Measurements from ENCODE around the gene FOXO3.
"Not testable (repeated sequence)": the region's sequence is repeated elsewhere in the genome, so short reads cannot be mapped to it uniquely, and the experiment has no call there.

FOXO3 gene

DNA sequence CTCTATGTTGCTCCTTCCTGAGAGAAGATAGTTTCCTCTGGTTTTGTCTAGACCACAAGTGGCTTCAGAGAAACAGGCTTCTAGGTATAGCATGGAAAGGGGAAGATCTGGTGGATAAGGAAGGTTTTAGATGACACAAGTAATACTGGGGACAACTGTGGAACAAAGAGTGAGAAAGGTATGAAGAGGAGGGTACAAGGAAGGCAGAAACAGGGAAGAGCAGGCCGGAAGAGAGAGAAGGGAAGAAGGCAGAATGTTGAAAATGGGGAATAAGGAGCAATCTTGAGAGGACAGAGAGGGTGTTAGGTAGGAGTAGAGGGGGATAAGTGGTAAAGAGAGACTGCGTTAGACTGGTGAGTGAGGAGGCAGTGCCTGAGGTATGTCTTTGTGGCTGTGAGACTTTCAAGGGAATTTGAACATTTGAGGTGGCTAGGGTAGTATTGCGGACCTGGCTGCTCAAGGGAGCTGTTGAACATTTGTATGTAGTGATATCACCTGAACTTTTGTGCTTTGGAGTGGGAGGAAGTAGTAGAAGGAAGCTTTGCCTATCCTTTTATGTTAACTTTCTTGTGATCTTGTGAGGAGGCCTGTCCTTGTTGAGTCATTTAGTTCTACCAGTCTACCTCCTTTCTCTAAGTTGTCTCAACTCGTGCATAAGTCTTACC, 69.5 kb downstream of the FOXO3 start:
- DNase-seq (ENCODE audit: low read depth): no peak

DNA sequence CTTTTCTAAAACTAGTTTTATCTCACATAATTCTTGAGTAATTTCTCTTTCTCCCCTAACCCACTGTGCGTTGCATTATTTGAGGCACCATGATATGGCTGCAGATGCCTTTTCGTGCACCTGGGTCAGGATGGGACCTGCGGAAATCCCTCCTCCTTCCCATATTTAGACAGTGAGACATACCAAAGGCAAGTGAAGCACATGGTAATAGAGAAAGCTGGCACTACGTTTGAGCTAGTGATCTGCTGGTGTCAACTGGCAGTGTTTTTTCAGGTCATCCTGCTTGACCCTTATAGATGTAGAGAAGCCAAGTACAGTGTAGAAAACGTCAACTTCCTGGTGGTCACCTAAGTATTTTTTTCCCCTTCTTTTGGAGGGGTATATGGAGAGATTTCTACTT, 71.7 kb downstream of the FOXO3 start:
- DNase-seq (ENCODE audit: low read depth): no peak

DNA sequence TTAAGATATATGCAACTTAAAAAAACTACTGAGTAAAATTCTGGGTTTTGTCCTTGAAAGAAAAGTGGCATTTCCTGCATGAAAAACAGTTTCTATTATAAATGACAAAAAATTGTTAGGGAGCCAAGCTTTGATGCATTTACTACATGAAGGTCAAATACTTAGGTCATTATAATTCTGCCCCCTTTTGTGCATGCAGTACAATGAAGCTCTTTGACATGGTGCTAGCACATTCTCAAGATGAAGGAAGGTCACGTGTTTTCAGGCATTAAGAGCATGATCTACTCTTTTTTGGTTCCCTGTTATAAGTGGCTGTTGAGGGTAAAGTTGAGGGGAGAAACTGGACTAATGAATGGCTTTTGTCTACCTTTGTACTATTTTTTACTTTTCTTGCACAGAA, 72.7 kb downstream of the FOXO3 start:
- DNase-seq (ENCODE audit: low read depth): no peak

DNA sequence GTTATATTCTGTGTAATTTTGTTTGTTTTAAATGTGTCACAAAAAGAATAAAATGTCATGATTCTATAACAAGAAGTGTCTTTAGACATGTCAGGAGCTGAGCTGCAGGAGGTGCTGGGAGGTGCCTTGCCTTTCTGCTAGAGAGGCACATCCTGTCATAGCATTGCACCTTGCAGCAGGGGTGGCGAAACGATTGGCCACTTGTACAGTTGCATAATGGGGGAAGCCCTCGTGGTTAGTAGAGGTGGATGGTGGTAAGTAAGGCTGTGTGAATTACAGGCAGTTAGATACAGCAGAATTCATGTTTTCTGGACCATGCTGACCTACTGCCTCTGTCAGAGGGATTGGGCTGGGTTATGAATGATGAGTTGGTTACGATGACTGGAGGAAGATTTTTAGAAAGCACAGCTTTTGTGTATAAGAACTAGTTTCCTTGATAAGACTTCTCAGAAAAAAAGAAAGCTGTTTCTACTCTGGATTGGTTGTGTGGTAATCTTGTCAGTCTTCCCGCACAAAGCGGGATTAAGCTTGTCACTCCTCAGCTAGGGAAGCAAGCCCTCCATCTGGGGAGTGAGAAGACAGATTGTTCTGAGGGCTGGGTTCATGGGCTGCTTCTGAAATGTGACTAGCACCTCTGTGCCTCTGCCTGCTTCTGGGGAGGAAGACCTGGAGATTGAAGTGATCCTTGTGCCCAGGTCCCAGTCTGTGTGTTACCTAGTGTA, 74.9 kb downstream of the FOXO3 start:
- DNase-seq (ENCODE audit: low read depth): peak; percentile 16

DNA sequence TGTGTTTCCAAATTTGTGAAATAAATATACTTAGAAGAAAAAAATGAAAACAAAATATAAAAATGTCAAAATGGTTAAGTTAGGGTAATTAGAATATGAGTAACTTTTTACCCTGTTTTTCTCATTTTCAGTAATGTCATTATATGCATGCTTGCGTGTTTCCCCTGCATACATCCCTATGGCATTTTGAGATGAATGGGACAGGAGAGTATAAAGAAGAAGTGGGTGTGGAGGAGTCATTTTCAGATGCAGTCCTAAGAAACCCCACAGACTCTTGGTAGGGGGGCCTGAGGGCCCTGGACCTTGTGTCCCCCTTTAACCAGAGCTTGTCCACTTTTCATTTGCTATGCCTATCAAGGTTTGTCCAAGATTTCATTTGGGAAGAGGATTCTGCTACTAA, 77.2 kb downstream of the FOXO3 start:
- no peak for DNase-seq (ENCODE audit: low read depth)

DNA sequence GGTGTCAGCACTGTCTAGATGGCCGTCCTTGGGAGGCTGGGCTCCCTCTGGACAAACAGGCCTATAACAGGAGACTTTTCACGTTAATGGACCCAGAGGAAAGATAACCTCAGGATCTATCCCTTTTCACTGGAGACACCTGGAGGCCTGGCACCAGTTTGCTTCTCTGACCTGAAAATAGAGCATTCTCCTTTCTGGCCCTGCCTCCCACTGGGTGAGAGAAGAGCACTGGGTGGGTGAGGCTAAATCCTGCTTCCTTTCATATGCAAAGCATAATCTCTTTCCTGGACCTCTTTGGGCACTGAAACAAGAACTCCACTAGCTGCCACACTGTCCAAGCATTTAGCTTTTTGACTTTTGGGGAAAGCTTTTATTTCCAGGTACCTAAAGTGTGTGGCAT, 78.3 kb downstream of the FOXO3 start:
- DNase-seq (ENCODE audit: low read depth): no peak

DNA sequence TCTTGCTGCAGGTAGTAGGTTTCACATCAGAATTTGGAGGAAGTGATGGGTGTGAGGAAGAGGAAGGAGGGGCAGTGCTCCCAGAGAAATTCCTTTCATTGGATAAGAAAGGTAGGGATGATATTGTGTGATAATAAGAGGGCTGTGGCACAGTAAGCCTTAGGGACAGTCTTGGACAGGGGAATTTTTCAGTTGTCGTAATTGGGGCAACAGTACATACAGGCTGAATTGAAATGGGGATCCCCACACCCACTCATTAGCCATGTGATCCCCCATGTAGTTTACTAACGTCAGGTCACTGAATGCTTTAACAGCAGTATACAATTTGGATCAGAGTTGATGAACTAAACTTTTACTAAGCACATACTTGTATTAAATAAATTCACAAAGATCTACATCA, 79.4 kb downstream of the FOXO3 start:
- no peak for DNase-seq (ENCODE audit: low read depth)

DNA sequence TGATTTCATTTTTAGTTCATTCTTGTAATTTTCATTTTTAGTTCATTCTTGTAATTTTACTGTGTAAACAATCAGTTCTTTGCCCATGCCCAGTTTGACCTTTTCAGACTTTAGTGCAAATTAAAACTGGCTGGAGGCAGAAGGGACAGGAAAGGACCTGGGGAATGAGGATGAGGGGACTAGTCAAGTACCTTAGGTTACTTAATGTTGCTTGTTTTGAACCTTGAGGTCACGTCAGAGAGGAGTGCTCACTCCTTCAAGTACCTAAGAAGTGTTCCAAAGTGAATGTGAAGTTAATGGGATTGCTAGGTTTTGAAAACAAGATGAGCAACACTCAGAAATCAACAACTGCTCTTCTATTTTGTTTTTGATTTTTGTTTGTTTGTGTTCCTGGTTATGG, 82.5 kb downstream of the FOXO3 start:
- no peak for DNase-seq (ENCODE audit: low read depth)

DNA sequence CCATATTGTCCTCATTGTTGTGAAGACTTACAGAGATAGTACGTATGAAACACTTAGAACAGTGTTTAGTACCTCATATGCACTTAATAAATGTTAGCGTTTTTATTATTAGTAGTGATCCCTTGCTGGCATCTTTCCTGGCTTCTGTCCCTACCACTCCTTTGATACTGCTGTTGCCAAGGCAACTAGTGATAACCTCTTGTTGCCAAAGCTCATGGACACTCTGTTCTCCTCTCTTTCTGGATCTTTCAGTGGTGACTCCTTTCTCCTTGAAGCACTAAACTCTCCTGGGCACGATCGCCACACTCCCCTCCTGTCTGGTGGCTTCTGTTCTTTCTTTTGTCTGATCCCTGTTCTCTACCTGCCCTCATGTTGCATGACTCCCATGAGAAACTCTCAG, 83.5 kb downstream of the FOXO3 start:
- no peak for DNase-seq (ENCODE audit: low read depth)

DNA sequence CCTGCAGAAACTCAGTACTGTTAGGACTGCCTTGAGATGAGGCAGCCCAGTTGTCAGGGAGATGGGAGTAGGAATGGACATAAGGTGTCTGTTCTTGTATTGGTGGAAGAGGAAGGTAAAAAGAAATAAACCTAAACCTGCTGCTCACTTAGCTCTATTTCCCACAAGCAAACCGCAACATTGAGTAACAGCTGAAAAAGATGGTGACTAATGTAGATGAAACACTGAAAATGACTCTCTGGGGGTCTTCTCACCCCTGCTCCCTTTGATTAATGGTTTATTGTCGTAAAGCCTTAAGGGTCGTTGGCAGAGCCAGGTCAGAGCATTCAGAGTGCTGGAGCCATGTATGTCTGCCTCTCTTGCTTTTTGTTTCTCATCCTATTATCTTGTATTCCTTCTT, 87.5 kb downstream of the FOXO3 start:
- DNase-seq (ENCODE audit: low read depth): no peak

DNA sequence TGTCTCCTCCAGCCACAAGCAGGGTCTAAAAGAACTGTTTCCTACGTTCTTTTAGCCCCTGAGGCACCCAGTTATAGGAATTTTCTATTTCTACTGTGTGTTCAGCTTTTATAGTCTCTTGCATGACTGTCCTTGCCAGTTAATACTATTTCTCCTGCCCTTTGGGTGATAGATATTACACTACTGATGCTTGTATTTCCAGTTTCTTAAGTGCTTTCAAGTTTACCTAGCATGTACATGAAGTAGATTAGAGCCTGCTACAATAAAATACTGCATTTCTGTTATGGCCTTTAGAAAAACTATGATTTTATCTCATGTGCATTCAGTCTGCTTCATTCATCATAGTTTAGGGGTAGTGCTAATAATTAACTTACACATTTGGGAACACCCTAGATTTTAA, 89.6 kb downstream of the FOXO3 start:
- no peak for DNase-seq (ENCODE audit: low read depth)

DNA sequence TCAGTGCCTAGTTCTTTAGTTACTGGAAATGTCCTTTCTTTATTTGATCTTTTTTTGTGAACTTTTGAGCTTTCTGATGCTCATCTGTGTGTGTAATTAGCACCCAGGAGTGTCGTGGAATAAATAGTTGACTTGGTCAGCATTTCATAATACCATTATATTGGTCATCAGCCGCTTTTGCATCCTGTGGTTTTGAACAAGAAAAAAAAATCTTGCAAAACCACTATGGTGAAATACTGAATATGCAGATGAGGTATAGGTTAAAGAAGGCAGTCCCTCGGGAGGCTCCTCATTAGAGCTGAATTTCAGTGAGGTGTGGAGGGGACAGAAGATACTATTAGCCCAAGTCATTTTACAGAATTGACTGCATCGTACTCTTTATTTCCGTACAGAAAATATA, 90.1 kb downstream of the FOXO3 start:
- no peak for DNase-seq (ENCODE audit: low read depth)

DNA sequence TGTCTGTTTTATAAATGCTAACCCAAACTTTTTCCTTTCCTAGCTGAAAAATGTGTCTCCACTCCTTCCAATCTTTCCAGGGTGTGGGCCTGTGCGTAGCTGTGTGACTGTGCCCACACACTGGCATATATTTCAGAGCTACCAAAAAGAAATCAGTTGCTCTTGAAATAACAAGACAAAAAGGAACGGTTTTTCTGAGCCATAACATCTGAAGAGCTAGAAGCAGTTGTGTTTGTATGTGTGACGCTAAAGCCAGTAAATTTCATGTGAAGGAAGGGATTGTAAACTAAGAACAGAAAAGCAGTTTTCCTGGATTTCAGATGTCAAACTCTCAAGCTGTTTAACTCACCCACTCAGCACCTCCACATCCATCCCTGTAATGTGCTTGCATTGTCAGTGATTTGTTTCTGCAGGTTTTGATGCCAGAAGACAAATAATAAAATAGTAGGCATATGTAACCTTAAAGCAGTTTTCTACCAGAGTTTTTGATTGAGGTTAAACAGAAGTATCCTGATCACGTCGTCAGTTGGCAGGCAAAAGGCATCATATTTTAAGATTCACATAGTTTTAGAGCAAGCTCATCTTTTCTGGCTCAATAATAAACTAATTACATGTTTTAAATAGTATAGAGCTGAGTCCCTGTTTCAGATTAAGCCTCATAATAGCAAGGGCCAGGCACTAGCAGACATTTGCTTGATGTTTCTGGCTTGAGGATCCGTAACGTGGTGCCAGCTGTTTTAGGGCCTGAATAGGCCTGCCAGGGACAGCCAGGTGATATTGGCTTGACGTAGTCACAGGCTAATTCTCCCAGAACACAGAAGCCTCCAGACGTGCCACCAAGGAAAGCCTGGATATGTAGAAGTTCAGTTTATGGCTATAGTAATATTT, 90.9 kb downstream of the FOXO3 start:
- DNase-seq (ENCODE audit: low read depth): no peak

DNA sequence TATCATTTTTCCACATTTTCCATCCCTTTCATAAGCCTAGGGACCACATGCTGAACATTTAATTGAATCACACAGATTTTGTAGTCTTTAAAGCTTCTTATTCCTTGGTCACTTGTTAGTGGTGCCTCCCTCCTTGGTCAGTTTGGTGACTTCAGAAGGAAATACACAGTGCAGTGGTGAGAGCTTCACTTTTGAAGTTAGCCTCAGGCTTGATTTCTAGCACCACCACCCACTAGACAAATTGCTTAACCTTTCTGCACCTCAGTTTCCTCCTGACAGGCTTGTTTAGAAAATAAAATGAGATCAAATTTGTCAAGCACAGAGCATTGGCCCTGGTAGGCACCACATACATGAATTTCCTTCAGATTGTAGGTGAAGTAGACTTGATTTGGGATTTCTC, 91.7 kb downstream of the FOXO3 start:
- no peak for DNase-seq (ENCODE audit: low read depth)

DNA sequence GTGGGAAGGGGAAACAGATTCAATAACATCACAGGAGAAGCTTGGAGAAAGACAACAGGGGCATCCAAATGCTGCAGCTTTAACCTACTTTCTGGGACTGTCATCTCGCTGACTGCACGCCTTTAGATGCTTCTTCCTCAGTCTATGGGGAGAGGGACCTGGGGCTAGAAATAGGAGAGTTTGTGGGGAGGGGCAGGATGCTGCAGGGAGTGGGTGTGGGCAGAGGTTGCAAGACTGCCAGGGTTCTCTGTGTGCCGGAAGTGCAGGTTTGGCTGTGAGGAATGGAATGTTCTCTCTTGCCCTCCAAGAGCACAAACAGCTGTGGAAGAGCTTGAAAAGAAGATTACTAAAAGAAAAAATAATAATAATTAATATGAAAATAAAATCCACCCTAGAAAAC, 93.2 kb downstream of the FOXO3 start:
- no peak for DNase-seq (ENCODE audit: low read depth)

DNA sequence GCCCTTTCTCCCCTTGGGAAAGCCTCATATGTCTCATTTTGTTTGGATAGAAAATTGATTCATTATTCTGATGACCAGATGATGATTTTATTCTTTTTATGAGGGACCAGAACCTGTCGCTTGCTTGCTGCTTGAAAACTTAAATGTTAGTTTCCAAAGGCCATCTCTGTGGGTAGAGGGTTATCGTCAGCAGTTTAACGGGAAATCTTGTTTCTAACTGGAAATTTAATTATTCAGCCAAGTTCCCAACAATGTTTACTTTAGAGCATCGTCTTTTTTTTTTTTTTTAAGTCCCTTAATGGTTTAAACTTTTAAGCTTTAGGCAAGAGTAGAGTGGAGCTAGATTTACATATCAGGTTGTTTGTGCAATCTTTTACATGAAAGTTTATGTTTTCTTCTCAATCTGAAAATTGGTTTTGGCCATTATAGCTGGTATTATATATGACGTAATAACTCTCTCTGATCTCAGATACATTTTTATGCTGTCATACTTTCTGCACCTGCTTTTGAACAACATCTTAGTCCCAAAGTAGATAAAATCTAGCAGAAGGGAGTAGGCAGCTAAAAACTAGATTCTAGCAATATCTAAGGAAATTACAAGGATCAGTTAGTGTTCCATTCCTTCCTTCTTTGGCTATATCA, 93.9 kb downstream of the FOXO3 start:
- no peak for DNase-seq (ENCODE audit: low read depth)

DNA sequence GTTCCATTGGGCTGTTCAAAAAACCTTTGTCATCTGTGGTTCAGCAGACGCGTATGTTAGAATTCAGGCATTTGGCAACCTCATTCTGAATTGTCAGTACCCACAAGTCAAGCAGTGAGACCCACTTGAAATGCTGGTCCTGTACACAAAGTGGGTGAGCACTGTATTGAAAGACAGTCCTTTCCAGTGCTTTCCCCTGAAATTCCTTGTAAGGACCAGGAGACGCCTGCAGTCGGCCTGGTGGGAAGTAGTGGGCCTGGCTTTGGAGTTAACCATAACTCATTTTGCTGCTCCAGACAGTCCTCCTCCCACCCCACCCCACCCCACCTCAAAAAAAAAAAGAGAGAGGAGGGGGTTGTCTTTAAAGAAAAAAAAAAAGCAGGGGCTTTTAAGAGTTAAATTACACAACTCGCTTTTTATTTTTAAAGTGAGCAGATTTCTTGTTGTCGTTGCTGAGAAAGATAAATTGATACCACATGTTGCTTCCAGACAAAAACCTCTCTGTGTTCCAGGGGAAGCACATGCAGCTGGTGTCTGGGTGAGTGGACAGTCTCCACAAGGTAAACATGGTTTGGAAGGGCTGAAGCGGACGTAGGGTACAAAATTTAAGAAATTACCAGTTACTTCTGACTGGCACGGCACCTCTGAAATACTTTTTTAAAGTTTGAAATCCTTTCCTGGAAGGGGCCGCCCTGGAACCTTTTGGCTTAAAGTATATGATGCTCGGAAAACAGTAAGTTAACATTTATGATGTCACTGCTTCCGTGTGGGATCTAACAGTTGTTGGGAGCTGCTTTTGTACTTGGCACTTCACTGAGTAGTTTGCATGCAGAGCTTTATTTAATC, 95.3 kb downstream of the FOXO3 start:
- no peak for DNase-seq (ENCODE audit: low read depth)

DNA sequence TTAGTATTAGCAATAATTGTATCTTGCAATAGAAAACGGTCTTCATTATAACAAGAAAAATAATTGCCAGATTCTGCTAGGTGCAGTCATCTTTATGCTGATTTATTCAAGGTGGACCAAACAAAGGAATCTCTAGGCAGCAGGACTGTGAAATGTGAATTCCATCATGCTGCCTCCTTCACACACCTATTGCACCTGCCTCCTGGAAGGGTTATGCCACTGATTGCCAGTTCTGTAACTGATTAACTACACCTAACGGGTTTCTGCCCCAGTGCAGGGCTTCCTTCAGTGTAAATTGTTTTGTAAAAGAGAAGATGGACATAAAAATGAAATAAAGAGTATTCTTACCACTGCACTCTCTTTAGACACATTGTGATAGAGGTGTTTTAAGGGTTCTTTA, 96.1 kb downstream of the FOXO3 start:
- DNase-seq (ENCODE audit: low read depth): no peak

DNA sequence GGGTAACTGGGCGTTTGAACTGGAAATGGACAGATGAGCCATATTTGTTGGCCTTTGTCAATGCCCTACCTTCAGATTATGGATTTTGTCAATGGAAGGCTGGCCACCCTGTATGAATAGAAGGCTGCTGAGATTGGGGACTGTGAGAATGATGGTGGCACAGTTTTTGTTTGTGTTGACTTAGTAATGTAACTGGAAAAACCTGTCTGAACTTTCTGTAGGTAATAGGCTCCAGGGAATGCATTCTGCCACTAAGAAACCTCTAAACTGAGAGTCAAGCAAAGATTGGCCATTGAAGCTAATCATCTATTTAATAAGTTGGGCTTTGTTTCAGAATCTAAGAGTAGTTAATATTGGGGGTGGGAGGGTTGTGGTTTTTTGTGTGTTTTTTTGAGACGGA, 97.5 kb downstream of the FOXO3 start:
- DNase-seq (ENCODE audit: low read depth): no peak

DNA sequence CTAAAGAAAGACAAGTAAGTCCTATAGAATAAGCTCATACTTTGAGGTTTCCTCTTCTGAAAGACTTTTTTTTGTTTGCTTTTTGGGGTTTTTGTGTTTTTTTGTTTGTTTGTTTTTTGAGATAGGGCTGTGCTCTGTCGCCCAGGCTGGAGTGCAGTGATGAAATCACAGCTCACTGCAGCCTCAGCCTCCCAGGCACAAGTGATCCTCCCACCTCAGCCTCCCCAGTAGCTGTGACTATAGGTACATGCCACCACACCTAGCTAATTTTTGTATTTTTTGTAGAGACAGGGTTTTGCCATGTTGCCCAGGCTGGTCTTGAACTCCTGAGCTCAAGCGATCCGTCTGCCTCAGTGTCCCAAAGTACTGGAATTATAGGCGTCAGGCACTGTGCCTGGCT, 98.1 kb downstream of the FOXO3 start:
- not testable (repeated sequence) for DNase-seq (ENCODE audit: low read depth)

DNA sequence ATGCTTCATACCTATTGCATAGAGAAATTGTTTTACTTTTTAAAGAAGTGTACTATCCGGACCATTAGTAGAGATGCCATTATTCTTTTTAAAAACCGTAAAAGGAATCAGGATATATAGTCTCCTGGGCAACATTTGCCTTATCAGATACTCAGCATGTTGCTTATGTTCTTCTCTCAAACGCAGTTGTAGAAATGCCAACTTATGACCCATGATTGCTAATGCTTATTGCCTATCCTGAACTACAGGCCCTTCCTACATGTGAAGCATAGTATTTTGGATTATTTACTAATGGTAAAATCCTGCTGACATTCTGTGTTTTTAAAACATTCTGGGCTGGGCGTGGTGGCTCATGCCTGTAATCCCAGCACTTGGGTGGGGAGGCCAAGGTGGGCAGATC, 99.5 kb downstream of the FOXO3 start:
- no peak for DNase-seq (ENCODE audit: low read depth)

DNA sequence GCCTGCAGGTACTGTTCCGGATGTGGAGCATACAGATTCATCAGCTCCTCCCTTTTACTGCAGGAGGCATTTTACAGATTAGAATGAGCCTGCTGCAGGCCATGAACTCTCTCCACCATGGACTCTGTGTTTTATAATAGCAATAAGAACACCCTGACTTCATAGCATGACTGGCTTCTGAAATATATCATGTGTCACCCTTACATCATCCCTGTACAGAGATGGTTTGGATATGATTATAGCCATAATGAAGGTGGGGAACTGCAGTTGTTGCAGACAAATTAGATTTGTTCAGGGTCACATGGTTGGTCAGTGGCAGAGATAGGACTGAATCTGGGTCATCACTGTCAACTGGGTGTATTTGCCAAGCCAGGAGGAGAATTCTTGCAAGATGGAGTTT, 100.7 kb downstream of the FOXO3 start:
- no peak for DNase-seq (ENCODE audit: low read depth)

Measured in stimulated activated CD8-positive, alpha-beta memory T cell treated with anti-CD3 and anti-CD28 coated beads, Interleukin-12 subunit alpha, Interleukin-12 subunit beta, amount 100 ng/mL, for 1 hour (primary cell).